ENCODE measurements around the gene DOCK3.

Gene DOCK3

GRCh38 chr3:51403675-51404074 is 728.9 kb downstream of the DOCK3 start:
- H3K36me3 ChIP-seq (ENCODE audit: control insufficient read depth, insufficient read depth, low read length): peaks cover 12% of the 10 kb centered on the region
- no peak for DNase-seq (ENCODE audit: extremely low read depth, insufficient read length)
- no peak overlapping the region for H3K4me3 ChIP-seq (replicated peaks; ENCODE audit: low read depth, low read length)
- no peak for TF ChIP-seq CTCF (IDR thresholded peaks at IDR 0.05; ENCODE audit: insufficient read depth, low read length, poor library complexity, severe bottlenecking)
- no peaks in the 10 kb centered on the region for H3K27me3 ChIP-seq (replicated peaks; ENCODE audit: control insufficient read depth, insufficient read depth, low read length)

GRCh38 chr3:51408021-51408420 is 733.3 kb downstream of the DOCK3 start:
- no peak for TF ChIP-seq CTCF (IDR thresholded peaks at IDR 0.05; ENCODE audit: insufficient read depth, low read length, poor library complexity, severe bottlenecking)
- Histone ChIP-seq H3K4me3 (replicated peaks; ENCODE audit: low read depth, low read length) (no peak overlapping the region), H3K36me3 (ENCODE audit: control insufficient read depth, insufficient read depth, low read length) (peaks cover 13% of the 10 kb centered on the region), H3K27me3 (replicated peaks; ENCODE audit: control insufficient read depth, insufficient read depth, low read length) (no peaks in the 10 kb centered on the region)
- DNase-seq (ENCODE audit: extremely low read depth, insufficient read length): no peak

GRCh38 chr3:51408813-51409212 is 734.1 kb downstream of the DOCK3 start:
- peaks cover 11% of the 10 kb centered on the region for H3K36me3 ChIP-seq (ENCODE audit: control insufficient read depth, insufficient read depth, low read length)
- no peak overlapping the region for H3K4me3 ChIP-seq (replicated peaks; ENCODE audit: low read depth, low read length)
- DNase-seq (ENCODE audit: extremely low read depth, insufficient read length): no peak
- no peaks in the 10 kb centered on the region for H3K27me3 ChIP-seq (replicated peaks; ENCODE audit: control insufficient read depth, insufficient read depth, low read length)
- no peak for TF ChIP-seq CTCF (IDR thresholded peaks at IDR 0.05; ENCODE audit: insufficient read depth, low read length, poor library complexity, severe bottlenecking)

- H3K27me3 ChIP-seq (replicated peaks; ENCODE audit: control insufficient read depth, insufficient read depth, low read length): no peaks in the 10 kb centered on the region
- H3K36me3 ChIP-seq (ENCODE audit: control insufficient read depth, insufficient read depth, low read length): peaks cover 12% of the 10 kb centered on the region
- TF ChIP-seq CTCF (IDR thresholded peaks at IDR 0.05; ENCODE audit: insufficient read depth, low read length, poor library complexity, severe bottlenecking): no peak
- no peak overlapping the region for H3K4me3 ChIP-seq (replicated peaks; ENCODE audit: low read depth, low read length)
- DNase-seq (ENCODE audit: extremely low read depth, insufficient read length): no peak
These were observed 747.5 kb downstream of the DOCK3 start for GRCh38 chr3:51422211-51422610.

GRCh38 chr3:51426921-51427320 is 752.2 kb downstream of the DOCK3 start:
- H3K4me3 ChIP-seq (replicated peaks; ENCODE audit: low read depth, low read length): no peak overlapping the region
- H3K36me3 ChIP-seq (ENCODE audit: control insufficient read depth, insufficient read depth, low read length): peaks cover 7% of the 10 kb centered on the region
- no peak for TF ChIP-seq CTCF (IDR thresholded peaks at IDR 0.05; ENCODE audit: insufficient read depth, low read length, poor library complexity, severe bottlenecking)
- no peak for DNase-seq (ENCODE audit: extremely low read depth, insufficient read length)
- H3K27me3 ChIP-seq (replicated peaks; ENCODE audit: control insufficient read depth, insufficient read depth, low read length): no peaks in the 10 kb centered on the region

GRCh38 chr3:51429138-51429537 is 754.4 kb downstream of the DOCK3 start:
- H3K36me3 ChIP-seq (ENCODE audit: control insufficient read depth, insufficient read depth, low read length): peaks cover 7% of the 10 kb centered on the region
- H3K4me3 ChIP-seq (replicated peaks; ENCODE audit: low read depth, low read length): no peak overlapping the region
- H3K27me3 ChIP-seq (replicated peaks; ENCODE audit: control insufficient read depth, insufficient read depth, low read length): no peaks in the 10 kb centered on the region
- no peak for DNase-seq (ENCODE audit: extremely low read depth, insufficient read length)
- no peak for TF ChIP-seq CTCF (IDR thresholded peaks at IDR 0.05; ENCODE audit: insufficient read depth, low read length, poor library complexity, severe bottlenecking)

Data from GM06990 (cell line).